ENCODE measurements around the gene CPN1. TPM values are rescaled to one million over a fixed set of nuclear protein-coding genes. Genes with fewer than 3 reads are reported as not detected.

The CPN1 gene
- total and polyA plus RNA-seq, 2 experiments from 2014 or later: 0.32 TPM; not detected in 1

DNA sequence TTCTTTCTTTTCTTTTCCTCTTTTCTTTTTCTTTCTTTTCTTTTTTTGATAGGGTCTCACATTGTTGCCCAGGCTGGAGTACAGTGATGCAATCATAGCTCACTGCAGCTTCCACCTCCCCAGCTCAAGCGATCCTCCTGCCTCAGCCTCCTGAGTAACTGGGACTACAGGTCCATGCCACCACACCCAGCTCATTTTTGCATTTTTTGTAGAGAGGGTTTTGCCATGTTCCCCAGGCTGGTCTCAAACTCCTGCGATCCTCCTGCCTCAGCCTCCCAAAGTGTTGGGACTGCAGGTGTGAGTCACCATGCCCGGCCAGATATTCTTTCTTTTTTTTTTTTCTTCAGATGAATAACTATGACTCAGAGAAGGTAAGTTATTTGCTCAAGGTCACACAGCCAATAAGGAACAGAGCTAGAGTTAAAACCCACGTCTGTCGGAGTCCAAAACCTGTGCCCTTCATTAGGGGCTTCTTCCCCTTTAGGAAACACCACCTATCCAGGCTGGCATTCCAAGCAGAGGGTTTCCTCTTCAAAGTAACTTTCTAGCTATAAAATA lies 43.8 kb downstream of the CPN1 start:
- H3K4me1 Mint-ChIP-seq: peaks cover 14% of the 10 kb centered on the region
- no peak overlapping the region for H3K4me3 Mint-ChIP-seq
- H3K9me3 Mint-ChIP-seq: peaks cover 4% of the 10 kb centered on the region; the same call in 2 of the 3 replicates
- Histone ChIP-seq H3K27ac (ENCODE audit: low read depth) (no peak overlapping the region), H3K27me3 (ENCODE audit: insufficient read depth) (no peaks in the 10 kb centered on the region), H4K20me1 (replicated peaks; ENCODE audit: insufficient read depth) (no peaks in the 10 kb centered on the region), H3K4me3 (no peak overlapping the region), H2AFZ (peak overlapping the region; percentile 88; the same call in 1 of the 2 replicates), H3F3A (replicated peaks; ENCODE audit: low read depth) (no peaks in the 10 kb centered on the region), H3K36me3 (ENCODE audit: insufficient read depth) (no peaks in the 10 kb centered on the region), H3K79me2 (replicated peaks; ENCODE audit: insufficient read depth) (no peaks in the 10 kb centered on the region), H3K9me2 (ENCODE audit: insufficient read depth) (no peaks in the 10 kb centered on the region), H3K4me2 (no peak overlapping the region), H3K4me1 (ENCODE audit: insufficient read depth) (peaks cover 18% of the 10 kb centered on the region; the same call in 1 of the 2 replicates)
- DNase-seq (ENCODE audit: low spot score) (no peak), ATAC-seq (no peak)
- no peak for TF ChIP-seq CTCF (conservative IDR thresholded peaks at IDR 0.05; ENCODE audit: low read depth in 2 of 2)
- TF ChIP-seq EZH2phosphoT487 (IDR thresholded peaks at IDR 0.05; ENCODE audit: unreplicated experiment): no peak
- TF ChIP-seq REST (IDR thresholded peaks at IDR 0.05; ENCODE audit: unreplicated experiment): no peak
- TF ChIP-seq EZH2 (IDR thresholded peaks at IDR 0.05; ENCODE audit: low read depth, unreplicated experiment): no peak
- TF ChIP-seq ZNF331 (CRISPR knock-in tag; IDR thresholded peaks at IDR 0.05; ENCODE audit: low read depth): no peak
- no peak for TF ChIP-seq STAT1 (IDR thresholded peaks at IDR 0.05; ENCODE audit: unreplicated experiment)
- peaks cover 3% of the 10 kb centered on the region for H3K27me3 Mint-ChIP-seq (ENCODE audit: insufficient read depth, low read depth, poor library complexity)
- peaks cover 4% of the 10 kb centered on the region; the same call in 2 of the 3 replicates for H3K36me3 Mint-ChIP-seq (ENCODE audit: low read depth)
- H3K27ac Mint-ChIP-seq: no peak overlapping the region

DNA sequence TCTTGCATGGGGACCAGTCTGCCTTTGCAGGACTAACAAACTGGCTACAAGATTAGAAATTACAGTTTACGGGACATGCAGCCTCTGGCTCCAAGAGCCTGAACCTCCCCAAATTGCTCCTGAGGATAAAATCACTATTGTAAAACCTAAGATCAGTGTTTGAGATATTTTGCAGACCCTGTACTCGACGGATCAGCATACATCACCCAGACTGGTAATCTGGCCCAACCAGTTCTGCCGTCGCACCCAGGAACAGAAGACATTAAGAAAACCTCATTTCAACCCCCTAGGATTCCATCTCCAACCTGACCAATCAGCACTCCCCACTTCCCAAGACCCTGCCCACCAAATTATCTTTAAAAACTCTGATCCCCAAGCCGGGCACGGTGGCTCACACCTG lies 44.8 kb downstream of the CPN1 start:
- H3K4me1 Mint-ChIP-seq: peaks cover 14% of the 10 kb centered on the region
- H3K4me3 Mint-ChIP-seq: no peak overlapping the region
- TF ChIP-seq, protein P1, sequence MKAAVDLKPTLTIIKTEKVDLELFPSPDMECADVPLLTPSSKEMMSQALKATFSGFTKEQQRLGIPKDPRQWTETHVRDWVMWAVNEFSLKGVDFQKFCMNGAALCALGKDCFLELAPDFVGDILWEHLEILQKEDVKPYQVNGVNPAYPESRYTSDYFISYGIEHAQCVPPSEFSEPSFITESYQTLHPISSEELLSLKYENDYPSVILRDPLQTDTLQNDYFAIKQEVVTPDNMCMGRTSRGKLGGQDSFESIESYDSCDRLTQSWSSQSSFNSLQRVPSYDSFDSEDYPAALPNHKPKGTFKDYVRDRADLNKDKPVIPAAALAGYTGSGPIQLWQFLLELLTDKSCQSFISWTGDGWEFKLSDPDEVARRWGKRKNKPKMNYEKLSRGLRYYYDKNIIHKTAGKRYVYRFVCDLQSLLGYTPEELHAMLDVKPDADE (IDR thresholded peaks at IDR 0.05): no peak
- no peaks in the 10 kb centered on the region for H3F3A ChIP-seq (replicated peaks; ENCODE audit: low read depth)
- H3K27me3 Mint-ChIP-seq (ENCODE audit: insufficient read depth, low read depth, poor library complexity): peaks cover 3% of the 10 kb centered on the region
- H3K27ac ChIP-seq (ENCODE audit: low read depth): no peak overlapping the region
- peak overlapping the region; percentile 78; the same call in 1 of the 2 replicates for H2AFZ ChIP-seq
- H3K9me2 ChIP-seq (ENCODE audit: insufficient read depth): no peaks in the 10 kb centered on the region
- H3K36me3 Mint-ChIP-seq (ENCODE audit: low read depth): peaks cover 4% of the 10 kb centered on the region; the same call in 2 of the 3 replicates
- no peaks in the 10 kb centered on the region for H3K36me3 ChIP-seq (ENCODE audit: insufficient read depth)
- peaks cover 4% of the 10 kb centered on the region; the same call in 2 of the 3 replicates for H3K9me3 Mint-ChIP-seq
- DNase-seq (ENCODE audit: low spot score) (no peak), ATAC-seq (no peak)
- H4K20me1 ChIP-seq (replicated peaks; ENCODE audit: insufficient read depth): no peaks in the 10 kb centered on the region
- no peaks in the 10 kb centered on the region for H3K79me2 ChIP-seq (replicated peaks; ENCODE audit: insufficient read depth)
- H3K4me3 ChIP-seq: no peak overlapping the region
- H3K4me1 ChIP-seq (ENCODE audit: insufficient read depth): peaks cover 18% of the 10 kb centered on the region; the same call in 1 of the 2 replicates
- H3K27me3 ChIP-seq (ENCODE audit: insufficient read depth): no peaks in the 10 kb centered on the region
- H3K27ac Mint-ChIP-seq: no peak overlapping the region
- no peak overlapping the region for H3K4me2 ChIP-seq
